ENCODE results near the gene PARD6G.

PARD6G gene

DNA sequence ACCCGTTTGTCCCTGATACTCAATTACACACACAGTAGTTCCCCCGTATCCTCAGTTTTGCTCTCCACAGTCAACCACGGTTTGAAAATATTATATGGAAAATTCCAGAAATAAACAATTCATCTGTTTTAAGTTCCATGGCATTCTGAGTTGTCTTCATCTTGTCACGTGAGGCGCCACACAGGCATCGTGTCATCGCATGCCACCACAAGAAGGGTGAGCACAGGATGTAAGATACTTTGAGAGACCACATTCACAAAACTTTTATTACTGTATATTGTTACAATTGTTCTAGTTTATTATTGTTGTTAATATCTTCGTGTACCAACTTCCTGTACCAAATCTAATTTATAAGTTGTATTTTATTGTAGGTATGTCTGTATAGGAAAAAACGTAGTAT, 120.5 kb downstream of the PARD6G start:
- Histone ChIP-seq H4K91ac (ENCODE audit: low read depth, low read length) (no peak overlapping the region), H3K27me3 (ENCODE audit: insufficient read depth, low read length) (no peaks in the 10 kb centered on the region), H3K79me1 (ENCODE audit: low read length) (no peaks in the 10 kb centered on the region), H3K4me1 (ENCODE audit: control insufficient read depth in 1 of 2, insufficient read depth in 2 of 2, low read length in 2 of 2) (peaks cover 0 to 4% of the 10 kb centered on the region in 2 experiments), H3K4ac (ENCODE audit: low read depth, low read length) (no peak overlapping the region), H3K4me3 (ENCODE audit: low read depth, low read length) (no peak overlapping the region), H2BK12ac (ENCODE audit: low read length) (no peak overlapping the region), H4K8ac (ENCODE audit: low read depth, low read length) (no peak overlapping the region), H2BK120ac (ENCODE audit: insufficient read depth, low read length, poor library complexity) (no peak overlapping the region), H3K4me2 (ENCODE audit: low read length) (no peak overlapping the region), H3K79me2 (ENCODE audit: control insufficient read depth, insufficient read depth, low read length, poor library complexity) (peaks cover 4% of the 10 kb centered on the region), H2AFZ (ENCODE audit: insufficient read depth, low read length, poor library complexity) (no peak overlapping the region), H3K27ac (ENCODE audit: low read depth, low read length) (no peak overlapping the region), H4K12ac (ENCODE audit: low read depth, low read length) (no peak overlapping the region), H3K36me3 (ENCODE audit: control insufficient read depth in 1 of 2, insufficient read depth in 2 of 2, low read length in 2 of 2) (peaks cover 0 to 1% of the 10 kb centered on the region in 2 experiments), H3K9ac (ENCODE audit: low read length) (no peak overlapping the region), H3K9me3 (ENCODE audit: insufficient read depth, low read depth, low read length) (no peaks in the 10 kb centered on the region), H2BK5ac (ENCODE audit: low read depth, low read length, poor library complexity) (no peak overlapping the region), H3K23ac (ENCODE audit: low read length) (no peak overlapping the region), H2AK5ac (ENCODE audit: low read length) (no peak overlapping the region), H3K14ac (ENCODE audit: low read length) (no peak overlapping the region), H3K18ac (ENCODE audit: low read length) (no peak overlapping the region)
- no CpG with 5 or more reads among the region's 9 CpGs for WGBS (ENCODE audit: extremely low coverage, insufficient coverage, insufficient read length)
- DNase-seq: no peak

DNA sequence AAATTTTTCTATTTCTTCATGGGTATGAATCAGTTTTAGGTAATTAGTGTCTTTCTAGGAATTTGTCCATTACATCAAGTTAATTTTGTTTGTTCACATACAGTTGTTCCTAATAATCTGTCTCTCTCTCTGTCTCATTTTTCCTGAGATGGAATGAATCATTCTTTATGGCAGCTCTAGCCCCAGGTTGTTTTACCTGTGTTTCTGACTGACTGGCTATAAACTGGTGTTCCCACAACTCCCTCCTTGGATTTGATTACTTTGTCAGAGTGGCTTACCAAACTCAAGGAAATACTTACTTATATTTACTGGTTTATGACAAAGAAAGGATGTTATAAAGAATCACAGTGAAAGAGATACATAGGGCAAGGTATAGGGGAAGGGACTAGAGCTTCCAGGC, 123.2 kb downstream of the PARD6G start:
- peaks cover 4 to 9% of the 10 kb centered on the region in 2 experiments for H3K36me3 ChIP-seq (ENCODE audit: control insufficient read depth in 1 of 2, insufficient read depth in 2 of 2, low read length in 2 of 2)
- H3K27me3 ChIP-seq (ENCODE audit: insufficient read depth, low read length): no peaks in the 10 kb centered on the region
- peaks cover 0 to under 1% of the 10 kb centered on the region in 2 experiments for H3K4me1 ChIP-seq (ENCODE audit: control insufficient read depth in 1 of 2, insufficient read depth in 2 of 2, low read length in 2 of 2)
- no peak overlapping the region for H4K12ac ChIP-seq (ENCODE audit: low read depth, low read length)
- no peak overlapping the region for H2BK12ac ChIP-seq (ENCODE audit: low read length)
- H3K27ac ChIP-seq (ENCODE audit: low read depth, low read length): no peak overlapping the region
- H3K79me1 ChIP-seq (ENCODE audit: low read length): no peaks in the 10 kb centered on the region
- H4K91ac ChIP-seq (ENCODE audit: low read depth, low read length): no peak overlapping the region
- H3K9ac ChIP-seq (ENCODE audit: low read length): no peak overlapping the region
- H2AFZ ChIP-seq (ENCODE audit: insufficient read depth, low read length, poor library complexity): no peak overlapping the region
- peak overlapping the region; percentile 83 for H3K4ac ChIP-seq (ENCODE audit: low read depth, low read length)
- no peak overlapping the region for H3K18ac ChIP-seq (ENCODE audit: low read length)
- H2BK5ac ChIP-seq (ENCODE audit: low read depth, low read length, poor library complexity): no peak overlapping the region
- peaks cover 2% of the 10 kb centered on the region for H3K79me2 ChIP-seq (ENCODE audit: control insufficient read depth, insufficient read depth, low read length, poor library complexity)
- no peak overlapping the region for H3K23ac ChIP-seq (ENCODE audit: low read length)
- no peak for DNase-seq
- no peak overlapping the region for H3K4me3 ChIP-seq (ENCODE audit: low read depth, low read length)
- H3K4me2 ChIP-seq (ENCODE audit: low read length): no peak overlapping the region
- no peak overlapping the region for H3K14ac ChIP-seq (ENCODE audit: low read length)
- no peaks in the 10 kb centered on the region for H3K9me3 ChIP-seq (ENCODE audit: insufficient read depth, low read depth, low read length)
- H4K8ac ChIP-seq (ENCODE audit: low read depth, low read length): no peak overlapping the region
- no peak overlapping the region for H2BK120ac ChIP-seq (ENCODE audit: insufficient read depth, low read length, poor library complexity)
- no peak overlapping the region for H2AK5ac ChIP-seq (ENCODE audit: low read length)

DNA sequence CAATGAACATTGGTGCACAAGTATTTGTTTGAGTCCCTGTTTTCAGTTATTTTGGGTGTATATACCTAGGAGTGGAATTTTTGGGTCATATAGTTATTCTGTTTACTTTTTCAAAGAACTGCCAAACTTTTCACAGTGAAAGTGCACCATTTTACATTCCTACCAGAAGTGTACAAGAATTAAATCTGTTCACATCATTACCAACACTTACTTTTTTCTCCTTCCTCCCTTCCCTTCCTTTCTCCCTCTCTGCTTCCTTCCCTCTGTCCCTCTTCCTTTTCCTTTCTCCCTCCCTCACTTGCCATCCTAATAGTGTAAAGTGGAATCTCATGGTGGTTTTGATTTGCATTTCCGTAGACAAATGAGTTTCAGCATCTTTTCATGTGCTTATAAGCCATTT, 126.4 kb downstream of the PARD6G start:
- H2AFZ ChIP-seq (ENCODE audit: insufficient read depth, low read length, poor library complexity): no peak overlapping the region
- DNase-seq: no peak
- peaks cover 4 to 15% of the 10 kb centered on the region in 2 experiments for H3K36me3 ChIP-seq (ENCODE audit: control insufficient read depth in 1 of 2, insufficient read depth in 2 of 2, low read length in 2 of 2)
- no peak overlapping the region for H3K9ac ChIP-seq (ENCODE audit: low read length)
- H3K79me1 ChIP-seq (ENCODE audit: low read length): no peaks in the 10 kb centered on the region
- no peak overlapping the region for H3K14ac ChIP-seq (ENCODE audit: low read length)
- H2BK120ac ChIP-seq (ENCODE audit: insufficient read depth, low read length, poor library complexity): no peak overlapping the region
- no peak overlapping the region for H3K18ac ChIP-seq (ENCODE audit: low read length)
- no peak overlapping the region for H2BK12ac ChIP-seq (ENCODE audit: low read length)
- no peaks in the 10 kb centered on the region for H3K27me3 ChIP-seq (ENCODE audit: insufficient read depth, low read length)
- peaks cover 2% of the 10 kb centered on the region for H3K79me2 ChIP-seq (ENCODE audit: control insufficient read depth, insufficient read depth, low read length, poor library complexity)
- H2BK5ac ChIP-seq (ENCODE audit: low read depth, low read length, poor library complexity): no peak overlapping the region
- no peak overlapping the region for H4K91ac ChIP-seq (ENCODE audit: low read depth, low read length)
- H2AK5ac ChIP-seq (ENCODE audit: low read length): no peak overlapping the region
- H4K8ac ChIP-seq (ENCODE audit: low read depth, low read length): no peak overlapping the region
- no peaks in the 10 kb centered on the region for H3K9me3 ChIP-seq (ENCODE audit: insufficient read depth, low read depth, low read length)
- H3K4ac ChIP-seq (ENCODE audit: low read depth, low read length): no peak overlapping the region
- no peak overlapping the region for H3K27ac ChIP-seq (ENCODE audit: low read depth, low read length)
- H3K4me3 ChIP-seq (ENCODE audit: low read depth, low read length): no peak overlapping the region
- no peak overlapping the region for H4K12ac ChIP-seq (ENCODE audit: low read depth, low read length)
- peaks cover 0 to 2% of the 10 kb centered on the region in 2 experiments for H3K4me1 ChIP-seq (ENCODE audit: control insufficient read depth in 1 of 2, insufficient read depth in 2 of 2, low read length in 2 of 2)
- no peak overlapping the region for H3K4me2 ChIP-seq (ENCODE audit: low read length)
- no CpG with 5 or more reads among the region's 1 CpG for WGBS (ENCODE audit: extremely low coverage, insufficient coverage, insufficient read length)
- H3K23ac ChIP-seq (ENCODE audit: low read length): no peak overlapping the region

DNA sequence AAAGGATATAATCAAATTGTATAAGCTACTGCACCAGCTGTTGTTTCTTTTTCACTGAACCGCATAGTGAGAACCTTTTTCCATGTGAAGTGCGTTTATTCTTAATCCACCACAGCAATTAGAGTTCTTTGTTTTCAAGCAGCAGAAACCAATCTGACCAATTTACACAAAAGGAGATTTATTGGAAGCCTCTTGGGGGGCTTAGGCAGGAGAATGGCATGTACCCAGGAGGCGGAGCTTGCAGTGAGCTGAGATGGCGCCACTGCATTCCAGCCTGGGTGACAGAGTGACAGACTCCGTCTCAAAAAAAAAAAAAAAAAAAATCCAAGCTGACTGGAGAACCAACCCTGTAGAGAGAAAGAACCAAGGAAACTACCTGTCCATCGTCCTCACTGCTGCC, 128.2 kb downstream of the PARD6G start:
- no peak overlapping the region for H2AK5ac ChIP-seq (ENCODE audit: low read length)
- no peak overlapping the region for H3K4me3 ChIP-seq (ENCODE audit: low read depth, low read length)
- H2BK5ac ChIP-seq (ENCODE audit: low read depth, low read length, poor library complexity): no peak overlapping the region
- H4K12ac ChIP-seq (ENCODE audit: low read depth, low read length): no peak overlapping the region
- H3K9ac ChIP-seq (ENCODE audit: low read length): no peak overlapping the region
- H3K18ac ChIP-seq (ENCODE audit: low read length): no peak overlapping the region
- H3K27ac ChIP-seq (ENCODE audit: low read depth, low read length): no peak overlapping the region
- DNase-seq: no peak
- no CpG with 5 or more reads among the region's 6 CpGs for WGBS (ENCODE audit: extremely low coverage, insufficient coverage, insufficient read length)
- no peak overlapping the region for H4K91ac ChIP-seq (ENCODE audit: low read depth, low read length)
- H3K14ac ChIP-seq (ENCODE audit: low read length): no peak overlapping the region
- H3K36me3 ChIP-seq (ENCODE audit: control insufficient read depth in 1 of 2, insufficient read depth in 2 of 2, low read length in 2 of 2): peaks cover 4 to 15% of the 10 kb centered on the region in 2 experiments
- no peak overlapping the region for H2BK12ac ChIP-seq (ENCODE audit: low read length)
- H2BK120ac ChIP-seq (ENCODE audit: insufficient read depth, low read length, poor library complexity): no peak overlapping the region
- H3K23ac ChIP-seq (ENCODE audit: low read length): no peak overlapping the region
- H3K79me1 ChIP-seq (ENCODE audit: low read length): no peaks in the 10 kb centered on the region
- no peaks in the 10 kb centered on the region for H3K27me3 ChIP-seq (ENCODE audit: insufficient read depth, low read length)
- H2AFZ ChIP-seq (ENCODE audit: insufficient read depth, low read length, poor library complexity): no peak overlapping the region
- no peaks in the 10 kb centered on the region for H3K9me3 ChIP-seq (ENCODE audit: insufficient read depth, low read depth, low read length)
- peaks cover 0 to 5% of the 10 kb centered on the region in 2 experiments for H3K4me1 ChIP-seq (ENCODE audit: control insufficient read depth in 1 of 2, insufficient read depth in 2 of 2, low read length in 2 of 2)
- no peak overlapping the region for H3K4ac ChIP-seq (ENCODE audit: low read depth, low read length)
- no peak overlapping the region for H4K8ac ChIP-seq (ENCODE audit: low read depth, low read length)
- peaks cover 7% of the 10 kb centered on the region for H3K79me2 ChIP-seq (ENCODE audit: control insufficient read depth, insufficient read depth, low read length, poor library complexity)
- H3K4me2 ChIP-seq (ENCODE audit: low read length): no peak overlapping the region

All from trophoblast cell (in vitro differentiated cells and primary cell).